NOMO-1 treated with DMSO at 0.1 percent for 48 hours (cell line): ENCODE data around the gene CLEC4D.
"Not testable (repeated sequence)": the region's sequence is repeated elsewhere in the genome, so short reads cannot be mapped to it uniquely, and the experiment has no call there.

Experiments
- DNase-seq: peaks from one replicate; lab custom pipeline; 2025; ENCODE audit not compliant: unreplicated experiment; lab: John Stamatoyannopoulos, UW

Gene CLEC4D

GRCh38 chr12:8527250-8528130 lies 14.2 kb downstream of the CLEC4D start:
- no peak for DNase-seq

- no peak for DNase-seq
Observed at GRCh38 chr12:8532045-8532444, 18.7 kb downstream of the CLEC4D start.

- not testable (repeated sequence) for DNase-seq
Observed at GRCh38 chr12:8537820-8538219, 24.5 kb downstream of the CLEC4D start.

- peak; percentile 28 for DNase-seq
Observed at GRCh38 chr12:8540831-8541230, 27.5 kb downstream of the CLEC4D start, which contains the start of gene CLEC4E. CLEC4E (minus strand) TSS chr12:8540905; CDS start chr12:8540797, 108 bp downstream.

GRCh38 chr12:8541562-8541961 lies 28.3 kb downstream of the CLEC4D start:
- DNase-seq, result no peak

- peak; percentile 66 for DNase-seq
Observed at GRCh38 chr12:8544295-8544694, 31.0 kb downstream of the CLEC4D start.

GRCh38 chr12:8546591-8546990 lies 33.3 kb downstream of the CLEC4D start:
- DNase-seq, result peak; percentile 12

GRCh38 chr12:8547645-8548044 lies 34.3 kb downstream of the CLEC4D start:
- DNase-seq, result no peak

GRCh38 chr12:8548192-8548591 lies 34.9 kb downstream of the CLEC4D start:
- no peak for DNase-seq

GRCh38 chr12:8549381-8549780 lies 36.1 kb downstream of the CLEC4D start:
- no peak for DNase-seq

GRCh38 chr12:8553088-8553627 lies 39.9 kb downstream of the CLEC4D start:
- no peak for DNase-seq

- no peak for DNase-seq
Observed at GRCh38 chr12:8554451-8555195, 41.3 kb downstream of the CLEC4D start.

GRCh38 chr12:8556531-8557097 lies 43.3 kb downstream of the CLEC4D start:
- DNase-seq, result no peak

GRCh38 chr12:8559676-8560075 lies 46.4 kb downstream of the CLEC4D start:
- DNase-seq, result no peak

GRCh38 chr12:8561011-8561410 lies 47.7 kb downstream of the CLEC4D start:
- DNase-seq, result no peak

- DNase-seq, result no peak
Observed at GRCh38 chr12:8562310-8562709, 49.0 kb downstream of the CLEC4D start.

GRCh38 chr12:8563356-8563755 lies 50.1 kb downstream of the CLEC4D start:
- no peak for DNase-seq

- no peak for DNase-seq
Observed at GRCh38 chr12:8564656-8565055, 51.4 kb downstream of the CLEC4D start.

- DNase-seq, result peak; percentile 27
Observed at GRCh38 chr12:8566052-8566451, 52.7 kb downstream of the CLEC4D start.

- DNase-seq, result no peak
Observed at GRCh38 chr12:8566525-8566924, 53.2 kb downstream of the CLEC4D start.
